Peyer's patch (tissue), 4 donors: ENCODE data around the gene DBNL.

Experiments
- POLR2A ChIP-seq, 2 donors: fragments of 450-650 bp; IDR thresholded peaks; one replicate each; pipeline ENCODE4 v1.5.1; 2017; ENCODE audit warnings: antibody characterized with exemption in 2 of 2, mild to moderate bottlenecking in 2 of 2, moderate library complexity in 2 of 2
- TF ChIP-seq, protein P1 (sequence below), 6 experiments: fragments of 450-650 bp in 4 of 6; fragments of 200-600 bp in 2 of 6; sonication (generic) in 1 of 6; IDR thresholded peaks; one replicate each; pipeline ENCODE4 v1.5.1; 2017 to 2019; ENCODE audit warnings: antibody characterized with exemption in 6 of 6, mild to moderate bottlenecking in 3 of 6, moderate library complexity in 1 of 6

DNA sequence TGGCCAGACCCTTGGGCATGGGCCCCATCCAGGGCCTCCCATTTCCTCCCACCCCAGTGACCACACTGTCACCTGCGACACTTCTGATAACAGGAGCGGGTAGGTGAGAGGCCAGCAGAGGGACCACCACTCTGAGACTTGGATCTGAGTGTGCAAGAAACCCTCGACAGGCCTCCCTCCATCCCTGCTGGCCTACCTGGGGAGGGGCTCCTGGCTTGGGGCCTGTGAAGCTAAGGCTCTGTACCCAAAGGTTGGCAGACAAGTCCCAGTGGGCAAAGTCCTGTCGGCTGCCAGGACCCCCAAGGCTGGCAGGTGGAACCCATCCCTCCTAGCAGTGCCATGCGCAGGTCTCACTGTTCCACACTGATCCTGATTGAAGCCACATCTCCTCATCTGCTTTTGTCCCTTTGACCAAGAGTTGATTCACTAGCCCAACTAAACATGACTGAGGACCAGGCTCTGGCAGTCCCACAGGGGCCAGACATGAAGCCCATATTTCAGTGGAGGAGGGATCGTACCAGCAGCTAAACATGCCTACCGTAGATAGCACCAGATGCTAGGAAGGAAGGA lies 22.1 kb downstream of the DBNL start:
- TF ChIP-seq, protein P1, sequence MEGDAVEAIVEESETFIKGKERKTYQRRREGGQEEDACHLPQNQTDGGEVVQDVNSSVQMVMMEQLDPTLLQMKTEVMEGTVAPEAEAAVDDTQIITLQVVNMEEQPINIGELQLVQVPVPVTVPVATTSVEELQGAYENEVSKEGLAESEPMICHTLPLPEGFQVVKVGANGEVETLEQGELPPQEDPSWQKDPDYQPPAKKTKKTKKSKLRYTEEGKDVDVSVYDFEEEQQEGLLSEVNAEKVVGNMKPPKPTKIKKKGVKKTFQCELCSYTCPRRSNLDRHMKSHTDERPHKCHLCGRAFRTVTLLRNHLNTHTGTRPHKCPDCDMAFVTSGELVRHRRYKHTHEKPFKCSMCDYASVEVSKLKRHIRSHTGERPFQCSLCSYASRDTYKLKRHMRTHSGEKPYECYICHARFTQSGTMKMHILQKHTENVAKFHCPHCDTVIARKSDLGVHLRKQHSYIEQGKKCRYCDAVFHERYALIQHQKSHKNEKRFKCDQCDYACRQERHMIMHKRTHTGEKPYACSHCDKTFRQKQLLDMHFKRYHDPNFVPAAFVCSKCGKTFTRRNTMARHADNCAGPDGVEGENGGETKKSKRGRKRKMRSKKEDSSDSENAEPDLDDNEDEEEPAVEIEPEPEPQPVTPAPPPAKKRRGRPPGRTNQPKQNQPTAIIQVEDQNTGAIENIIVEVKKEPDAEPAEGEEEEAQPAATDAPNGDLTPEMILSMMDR (IDR thresholded peaks at IDR 0.05): no peak
- no peak for TF ChIP-seq POLR2A (IDR thresholded peaks at IDR 0.05)
